ENCODE results near the gene CARM1.

CARM1 gene

GRCh38 chr19:10960314-10961072 is 89.1 kb downstream of the CARM1 start, which contains the start of gene SMARCA4:
TSS of gene SMARCA4 (plus strand) at chr19:10961030. CDS start at chr19:10984152, 23,122 bp downstream.
- Histone ChIP-seq H3K9ac (ENCODE audit: low read length) (peak within 1 kb of the TSS; percentile 99), H3K79me2 (ENCODE audit: insufficient read depth, low read length) (peaks cover 43% of the 10 kb centered on the region), H2AFZ (ENCODE audit: low read depth, low read length, severe bottlenecking) (peak within 1 kb of the TSS; percentile 68), H3K4me2 (ENCODE audit: low read depth, low read length, poor library complexity, severe bottlenecking) (peak within 1 kb of the TSS; percentile 98), H4K20me1 (ENCODE audit: low read depth, low read length) (no peaks in the 10 kb centered on the region), H3K27ac (ENCODE audit: low read depth, low read length) (peak within 1 kb of the TSS; percentile 99), H3K4me3 (ENCODE audit: insufficient read depth, low read length, poor library complexity, severe bottlenecking) (peak within 1 kb of the TSS; percentile 97), H3K9me2 (replicated peaks; ENCODE audit: insufficient read depth, low read length) (no peaks in the 10 kb centered on the region), H3K9me3 (ENCODE audit: insufficient read depth, low read length) (no peaks in the 10 kb centered on the region), H3K27me3 (ENCODE audit: low read length) (no peaks in the 10 kb centered on the region), H3K36me3 (ENCODE audit: low read length) (peaks cover 5% of the 10 kb centered on the region; the same call in 1 of the 2 replicates), H3F3A (ENCODE audit: insufficient read depth) (peaks cover 27% of the 10 kb centered on the region)
- TF ChIP-seq CTCF (IDR thresholded peaks at IDR 0.05; ENCODE audit: insufficient read depth, low read length, poor library complexity, severe bottlenecking) (no peak), EZH2phosphoT487 (conservative IDR thresholded peaks at IDR 0.05; ENCODE audit: low read length) (no peak)

- peak overlapping the region; percentile 99 for H3K9ac ChIP-seq (ENCODE audit: low read length)
- H3K4me3 ChIP-seq (ENCODE audit: insufficient read depth, low read length, poor library complexity, severe bottlenecking) = peak overlapping the region; percentile 97
- peaks cover 5% of the 10 kb centered on the region; the same call in 1 of the 2 replicates for H3K36me3 ChIP-seq (ENCODE audit: low read length)
- H3K9me2 ChIP-seq (replicated peaks; ENCODE audit: insufficient read depth, low read length) = no peaks in the 10 kb centered on the region
- TF ChIP-seq EZH2phosphoT487 (conservative IDR thresholded peaks at IDR 0.05; ENCODE audit: low read length) = no peak
- no peak for TF ChIP-seq CTCF (IDR thresholded peaks at IDR 0.05; ENCODE audit: insufficient read depth, low read length, poor library complexity, severe bottlenecking)
- no peaks in the 10 kb centered on the region for H3K27me3 ChIP-seq (ENCODE audit: low read length)
- peaks cover 51% of the 10 kb centered on the region for H3K79me2 ChIP-seq (ENCODE audit: insufficient read depth, low read length)
- no peak overlapping the region for H2AFZ ChIP-seq (ENCODE audit: low read depth, low read length, severe bottlenecking)
- H3K27ac ChIP-seq (ENCODE audit: low read depth, low read length) = peak overlapping the region; percentile 99
- no peaks in the 10 kb centered on the region for H4K20me1 ChIP-seq (ENCODE audit: low read depth, low read length)
- H3K9me3 ChIP-seq (ENCODE audit: insufficient read depth, low read length) = no peaks in the 10 kb centered on the region
- H3F3A ChIP-seq (ENCODE audit: insufficient read depth) = peaks cover 29% of the 10 kb centered on the region
- H3K4me2 ChIP-seq (ENCODE audit: low read depth, low read length, poor library complexity, severe bottlenecking) = peak overlapping the region; percentile 88
Observed at GRCh38 chr19:10961073-10961860, 89.9 kb downstream of the CARM1 start.

GRCh38 chr19:10962863-10963262 is 91.5 kb downstream of the CARM1 start:
- Histone ChIP-seq H3K9ac (ENCODE audit: low read length) (peak overlapping the region; percentile 99), H3K79me2 (ENCODE audit: insufficient read depth, low read length) (peaks cover 64% of the 10 kb centered on the region), H3K4me2 (ENCODE audit: low read depth, low read length, poor library complexity, severe bottlenecking) (peak overlapping the region; percentile 88), H3K27me3 (ENCODE audit: low read length) (no peaks in the 10 kb centered on the region), H3K27ac (ENCODE audit: low read depth, low read length) (peak overlapping the region; percentile 99), H3K4me3 (ENCODE audit: insufficient read depth, low read length, poor library complexity, severe bottlenecking) (peak overlapping the region; percentile 97), H3F3A (ENCODE audit: insufficient read depth) (peaks cover 42% of the 10 kb centered on the region), H3K9me2 (replicated peaks; ENCODE audit: insufficient read depth, low read length) (no peaks in the 10 kb centered on the region), H2AFZ (ENCODE audit: low read depth, low read length, severe bottlenecking) (no peak overlapping the region), H3K9me3 (ENCODE audit: insufficient read depth, low read length) (no peaks in the 10 kb centered on the region), H3K36me3 (ENCODE audit: low read length) (peaks cover 5% of the 10 kb centered on the region; the same call in 1 of the 2 replicates), H4K20me1 (ENCODE audit: low read depth, low read length) (no peaks in the 10 kb centered on the region)
- TF ChIP-seq EZH2phosphoT487 (conservative IDR thresholded peaks at IDR 0.05; ENCODE audit: low read length) = no peak
- no peak for TF ChIP-seq CTCF (IDR thresholded peaks at IDR 0.05; ENCODE audit: insufficient read depth, low read length, poor library complexity, severe bottlenecking)

Measured in SU-DHL-6 (cell line).